ENCODE data around the gene USP13.

GRCh38 chr3:179716811-179717210, 64.0 kb downstream of the USP13 start:
- no peak for TF ChIP-seq CTCF (IDR thresholded peaks at IDR 0.05; ENCODE audit: low read depth, low read length)
- no peak for TF ChIP-seq POLR2A (IDR thresholded peaks at IDR 0.05; ENCODE audit: extremely low read depth, insufficient read length)

All from NB4 (cell line).